AG08396 (cell line): ENCODE measurements around the gene TTYH3.

Source experiments
- DNase-seq: peaks from one replicate; pipeline ENCODE4 v3.0.0; 2012; ENCODE audit warnings: low spot score, mixed read lengths

Gene TTYH3

DNA sequence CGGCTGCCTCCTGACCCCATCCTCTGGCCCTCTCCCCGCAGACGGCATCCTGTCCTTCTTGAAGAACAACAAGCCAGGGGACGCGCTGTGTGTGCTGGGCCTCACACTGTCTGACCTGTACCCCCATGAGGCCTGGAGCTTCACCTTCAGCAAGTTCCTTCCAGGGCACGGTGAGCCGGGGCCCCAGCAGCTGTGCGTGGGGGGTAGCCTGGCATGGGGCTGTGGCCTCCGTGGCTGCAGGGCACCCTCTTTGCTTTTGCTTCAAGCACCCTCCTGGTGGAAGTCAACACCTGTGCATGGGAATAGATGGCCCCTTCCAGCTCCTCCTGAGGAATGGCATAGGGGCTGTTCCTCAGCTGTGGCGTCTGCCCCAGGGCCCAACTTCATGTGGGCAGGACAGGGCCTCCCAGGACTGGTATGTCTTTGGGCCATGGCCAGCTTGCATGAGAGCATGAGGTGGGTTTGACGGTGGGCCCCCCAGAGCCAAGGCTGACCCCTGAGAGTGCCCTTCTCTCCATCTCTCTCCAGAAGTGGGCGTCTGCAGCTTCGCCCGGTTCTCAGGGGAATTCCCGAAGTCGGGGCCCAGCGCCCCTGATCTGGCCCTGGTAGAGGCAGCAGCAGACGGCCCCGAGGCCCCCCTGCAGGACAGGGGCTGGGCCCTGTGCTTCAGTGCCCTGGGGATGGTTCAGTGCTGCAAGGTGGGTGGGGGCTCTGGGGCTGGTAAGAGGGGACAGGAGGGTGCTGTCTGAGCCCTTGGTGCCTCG lies 76.9 kb downstream of the TTYH3 start:
- DNase-seq: no peak

DNA sequence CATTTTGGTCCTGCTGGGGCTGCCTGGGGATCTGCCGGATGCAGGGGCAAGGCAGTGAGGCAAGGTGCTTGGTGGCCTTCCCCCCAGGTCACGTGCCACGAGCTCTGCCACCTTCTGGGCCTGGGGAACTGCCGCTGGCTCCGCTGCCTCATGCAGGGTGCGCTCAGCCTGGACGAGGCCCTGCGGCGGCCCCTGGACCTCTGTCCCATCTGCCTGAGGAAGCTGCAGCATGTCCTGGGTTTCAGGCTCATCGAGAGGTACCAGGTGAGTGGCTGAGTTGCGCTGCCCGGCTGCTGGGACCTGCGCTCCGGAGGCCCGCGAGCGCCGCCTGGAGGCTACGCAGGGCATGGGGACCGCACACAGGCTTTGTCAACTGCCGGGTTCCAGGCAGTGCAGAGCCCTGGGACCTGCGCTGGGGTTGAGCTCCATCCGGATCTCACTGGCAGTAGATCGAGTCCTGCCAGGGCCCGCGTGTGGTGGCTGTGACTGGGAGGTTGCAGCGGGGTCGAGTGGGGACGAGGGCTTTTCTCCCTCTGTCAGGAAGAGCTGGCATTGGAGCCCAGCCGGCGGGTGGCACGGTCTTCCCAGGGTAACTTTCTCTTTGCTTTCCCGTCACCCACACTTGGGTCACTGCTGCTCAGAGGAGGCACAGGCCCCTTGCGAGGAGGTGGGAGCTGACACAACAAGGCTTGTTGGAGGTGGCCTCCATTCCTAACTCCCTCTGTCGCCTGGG lies 77.9 kb downstream of the TTYH3 start:
- DNase-seq: peak; percentile 75

DNA sequence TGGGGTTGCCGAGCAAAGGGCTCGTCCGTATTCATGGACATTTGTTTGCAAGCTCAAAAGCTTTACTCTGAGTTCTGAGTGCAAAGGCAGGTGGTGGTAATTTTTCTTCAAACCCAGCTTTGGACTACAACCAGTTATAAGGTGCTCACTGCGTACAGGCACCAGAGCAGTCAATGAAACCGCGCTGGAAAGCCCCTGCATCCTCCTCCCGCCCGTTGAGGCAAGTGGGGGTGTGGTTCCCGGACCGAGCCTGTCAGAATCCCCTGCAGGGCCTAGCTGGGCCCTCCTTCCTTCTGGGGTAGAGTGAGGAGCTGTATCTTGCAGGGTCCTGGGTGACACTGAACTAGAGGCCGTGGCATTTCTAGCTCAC lies 78.5 kb downstream of the TTYH3 start:
- no peak for DNase-seq

DNA sequence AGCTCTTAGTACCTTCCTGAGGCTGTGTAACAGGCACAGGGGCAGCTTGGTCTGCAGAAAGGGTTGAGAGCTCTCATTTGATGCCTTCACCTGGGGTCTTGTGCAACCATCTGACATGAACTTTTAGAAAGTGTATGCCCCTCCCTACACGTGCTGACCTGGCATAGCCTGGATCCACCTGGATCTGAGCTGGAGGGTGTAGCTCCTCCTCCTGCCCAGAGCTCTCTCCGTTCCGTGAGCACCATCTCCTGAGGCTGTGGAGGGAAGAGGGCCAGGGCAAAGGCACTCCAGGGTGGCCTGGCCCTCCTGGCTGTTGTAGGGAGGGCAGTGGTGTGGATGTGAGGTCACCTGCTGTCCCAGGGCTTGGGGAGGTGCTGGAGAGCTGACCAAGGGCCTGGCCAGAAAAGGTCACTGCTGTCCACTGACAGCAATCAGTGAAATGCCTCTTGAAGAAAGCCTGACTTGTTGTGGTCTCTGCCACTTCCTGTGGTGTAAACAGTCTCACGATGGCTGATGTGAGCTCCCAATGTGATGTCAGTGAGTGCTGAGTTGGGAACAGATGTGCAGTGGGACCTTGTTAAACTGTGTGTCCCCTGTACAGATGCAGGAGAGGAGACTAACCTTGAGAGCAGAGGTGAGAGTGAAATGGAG lies 79.2 kb downstream of the TTYH3 start:
- no peak for DNase-seq

DNA sequence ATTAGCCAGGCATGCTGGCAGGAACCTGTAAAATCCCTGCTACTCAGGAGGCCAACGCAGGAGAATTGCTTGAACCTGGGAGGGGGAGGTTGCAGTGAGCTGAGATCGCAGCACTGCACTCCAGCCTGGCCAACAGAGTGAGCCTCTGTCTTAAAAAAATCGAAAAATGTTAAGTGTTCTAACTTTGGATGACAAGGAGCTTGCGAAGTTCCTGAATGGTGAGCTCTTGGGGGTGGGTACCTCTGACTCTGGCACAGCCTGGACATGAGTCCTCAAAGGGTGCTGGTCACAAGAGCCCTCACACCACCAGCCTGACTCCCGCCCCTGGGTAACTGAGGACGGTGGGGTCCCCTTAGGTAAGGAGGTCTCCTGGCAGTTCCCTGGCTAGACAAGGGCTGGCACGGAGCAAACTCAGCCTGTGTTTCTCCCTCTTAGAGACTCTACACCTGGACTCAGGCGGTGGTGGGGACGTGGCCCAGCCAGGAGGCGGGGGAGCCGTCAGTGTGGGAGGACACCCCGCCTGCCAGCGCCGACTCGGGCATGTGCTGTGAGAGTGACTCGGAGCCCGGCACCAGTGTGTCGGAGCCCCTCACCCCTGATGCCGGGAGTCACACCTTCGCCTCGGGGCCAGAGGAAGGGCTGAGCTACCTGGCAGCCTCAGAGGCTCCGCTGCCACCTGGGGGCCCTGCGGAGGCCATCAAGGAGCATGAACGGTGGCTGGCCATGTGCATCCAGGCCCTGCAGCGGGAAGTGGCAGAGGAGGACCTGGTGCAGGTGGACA lies 80.3 kb downstream of the TTYH3 start:
- no peak for DNase-seq

DNA sequence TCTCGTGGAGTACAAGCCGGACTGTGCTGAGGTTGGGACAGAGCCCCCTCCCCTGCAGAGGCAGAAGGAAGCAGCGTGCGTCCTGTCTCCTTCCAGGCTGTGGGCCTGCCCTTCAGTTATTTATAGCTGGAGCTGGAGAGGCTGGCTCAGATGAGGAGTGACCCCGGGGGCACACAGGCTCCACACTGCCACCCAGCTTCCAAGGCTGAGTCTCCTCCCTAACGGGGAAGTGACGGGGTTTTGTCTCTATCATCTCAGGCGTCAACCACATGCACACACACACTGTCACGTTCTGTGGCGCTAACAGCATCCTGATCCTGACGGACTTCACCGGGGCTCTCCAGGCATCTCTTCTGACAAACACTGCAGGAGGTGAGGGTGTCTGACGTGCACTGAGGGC lies 81.6 kb downstream of the TTYH3 start:
- DNase-seq: no peak

DNA sequence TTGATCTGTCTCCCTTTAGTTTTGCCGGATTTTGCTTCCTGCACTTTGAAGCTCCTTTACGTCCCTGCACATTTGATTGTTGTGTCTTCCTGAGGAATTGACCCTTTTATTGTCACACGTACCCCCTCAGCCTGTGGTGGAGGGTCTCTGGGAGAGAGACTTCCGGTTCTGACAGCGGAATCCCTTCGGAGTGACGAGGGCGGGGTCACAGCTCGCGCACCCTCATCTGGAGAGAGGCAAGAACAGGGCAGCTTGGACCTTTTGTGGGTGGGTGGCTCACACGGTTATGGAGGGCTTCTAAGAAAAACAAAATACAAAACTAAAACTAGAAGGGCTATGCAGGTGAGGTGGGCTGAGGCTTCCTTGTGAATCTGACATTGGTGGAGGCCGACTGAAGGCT lies 82.2 kb downstream of the TTYH3 start:
- DNase-seq: no peak
